Left lung (tissue), 10 donors: ENCODE measurements around the gene MAP4K3. TPM values are rescaled to one million over a fixed set of nuclear protein-coding genes. Genes with fewer than 3 reads are reported as not detected.

ENCODE experiments used
- ATAC-seq: fragments of 200-7000 bp; cut with Tn5 transposase; one replicate; pipeline ENCODE4 v1.9.1; 2020; ENCODE audit warnings: moderate library complexity
- DNase-seq, 4 donors: peaks; one replicate each; pipeline ENCODE4 v3.0.0-alpha.2; 2013 to 2020
- H3K27ac ChIP-seq, 2 donors: fragments of 200-600 bp; sonication (generic) in 1 of 2; one replicate each; pipeline versions ENCODE4 v1.5.0 to v1.8.0; 2020 to 2021
- H3K27me3 ChIP-seq, 2 donors: fragments of 200-600 bp; sonication (generic) in 1 of 2; one replicate each; pipeline versions ENCODE4 v1.5.0 to v1.8.0; 2020 to 2021
- H3K36me3 ChIP-seq, 2 donors: fragments of 200-600 bp; sonication (generic) in 1 of 2; one replicate each; pipeline versions ENCODE4 v1.5.0 to v1.8.0; 2020 to 2021
- H3K4me1 ChIP-seq, 2 donors: fragments of 200-600 bp; one replicate each; pipeline ENCODE4 v1.8.0; 2021
- H3K4me3 ChIP-seq, 2 donors: fragments of 200-600 bp; sonication (generic) in 1 of 2; one replicate each; pipeline versions ENCODE4 v1.5.0 to v1.8.0; 2020 to 2021; ENCODE audit warnings: mild to moderate bottlenecking in 1 of 2
- H3K9me3 ChIP-seq, 2 donors: fragments of 200-600 bp; sonication (generic) in 1 of 2; one replicate each; pipeline versions ENCODE4 v1.5.0 to v1.8.0; 2020 to 2021
- intact Hi-C, 2 donors: fragments of 100-400 bp; cut with DNase I; formaldehyde crosslinking; loops; one replicate each; pipeline versions ENCODE4 v1.11.2 to v1.14.2; 2022
- polyA plus RNA-seq, 6 donors: library from polyadenylated mRNA; unstranded; fragments of 120-200 nt; gene quantifications; one replicate each; pipeline ENCODE4 v1.2.1, GENCODE V29; 2013; ENCODE audit not compliant: insufficient read length in 6 of 6
- total RNA-seq, 2 donors: library from RNA; stranded (reverse); fragmentation: NEBNext Ultra II Directional; extraction: Animal tissue kit (Norgen Biotek cat#: 25700); gene quantifications; one replicate each; pipeline ENCODE4 v1.2.1, GENCODE V29; 2021
- TF ChIP-seq, protein P1 (sequence below), 2 donors: fragments of 200-600 bp; sonication (generic) in 1 of 2; IDR thresholded peaks; one replicate each; pipeline versions ENCODE4 v1.5.0 to v1.8.0; 2021; ENCODE audit warnings: antibody characterized with exemption in 2 of 2
- donor health status: DM: no; HTN: yes; CAD: no.
- donor health status: DM: no; HTN: no; CAD: no.

The MAP4K3 gene
- total and polyA plus RNA-seq, 8 donors = 26.0 to 74.5 (median 61.4) TPM

DNA sequence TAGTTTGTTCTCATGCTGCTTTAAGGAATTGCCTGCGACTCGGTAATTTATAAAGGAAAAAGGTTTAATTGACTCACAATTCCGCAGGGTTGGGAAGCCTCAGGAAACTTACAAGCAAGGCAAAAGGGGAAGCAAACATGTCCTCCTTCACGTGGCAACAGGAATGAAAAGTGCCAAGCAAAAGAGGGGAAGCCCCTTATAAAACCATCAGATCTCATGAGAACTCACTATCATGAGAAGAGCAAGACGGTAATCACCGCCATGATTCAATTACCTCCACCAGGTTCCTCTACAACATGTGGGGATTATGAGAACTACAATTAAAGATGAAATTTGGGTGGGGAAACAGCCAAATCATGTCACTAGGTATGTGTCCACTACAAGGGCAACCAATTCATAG, 53.9 kb downstream of the MAP4K3 start:
- no peaks in the 10 kb centered on the region for H3K36me3 ChIP-seq
- intact Hi-C loops = no loop called here
- no peaks in the 10 kb centered on the region for H3K27me3 ChIP-seq
- no peak overlapping the region for H3K27ac ChIP-seq
- no peak for ATAC-seq
- H3K9me3 ChIP-seq = no peaks in the 10 kb centered on the region
- no peak overlapping the region for H3K4me3 ChIP-seq
- TF ChIP-seq, protein P1, sequence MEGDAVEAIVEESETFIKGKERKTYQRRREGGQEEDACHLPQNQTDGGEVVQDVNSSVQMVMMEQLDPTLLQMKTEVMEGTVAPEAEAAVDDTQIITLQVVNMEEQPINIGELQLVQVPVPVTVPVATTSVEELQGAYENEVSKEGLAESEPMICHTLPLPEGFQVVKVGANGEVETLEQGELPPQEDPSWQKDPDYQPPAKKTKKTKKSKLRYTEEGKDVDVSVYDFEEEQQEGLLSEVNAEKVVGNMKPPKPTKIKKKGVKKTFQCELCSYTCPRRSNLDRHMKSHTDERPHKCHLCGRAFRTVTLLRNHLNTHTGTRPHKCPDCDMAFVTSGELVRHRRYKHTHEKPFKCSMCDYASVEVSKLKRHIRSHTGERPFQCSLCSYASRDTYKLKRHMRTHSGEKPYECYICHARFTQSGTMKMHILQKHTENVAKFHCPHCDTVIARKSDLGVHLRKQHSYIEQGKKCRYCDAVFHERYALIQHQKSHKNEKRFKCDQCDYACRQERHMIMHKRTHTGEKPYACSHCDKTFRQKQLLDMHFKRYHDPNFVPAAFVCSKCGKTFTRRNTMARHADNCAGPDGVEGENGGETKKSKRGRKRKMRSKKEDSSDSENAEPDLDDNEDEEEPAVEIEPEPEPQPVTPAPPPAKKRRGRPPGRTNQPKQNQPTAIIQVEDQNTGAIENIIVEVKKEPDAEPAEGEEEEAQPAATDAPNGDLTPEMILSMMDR (IDR thresholded peaks at IDR 0.05) = no peak
- DNase-seq = no peak
- H3K4me1 ChIP-seq = peaks cover 9 to 27% of the 10 kb centered on the region in 2 donors

DNA sequence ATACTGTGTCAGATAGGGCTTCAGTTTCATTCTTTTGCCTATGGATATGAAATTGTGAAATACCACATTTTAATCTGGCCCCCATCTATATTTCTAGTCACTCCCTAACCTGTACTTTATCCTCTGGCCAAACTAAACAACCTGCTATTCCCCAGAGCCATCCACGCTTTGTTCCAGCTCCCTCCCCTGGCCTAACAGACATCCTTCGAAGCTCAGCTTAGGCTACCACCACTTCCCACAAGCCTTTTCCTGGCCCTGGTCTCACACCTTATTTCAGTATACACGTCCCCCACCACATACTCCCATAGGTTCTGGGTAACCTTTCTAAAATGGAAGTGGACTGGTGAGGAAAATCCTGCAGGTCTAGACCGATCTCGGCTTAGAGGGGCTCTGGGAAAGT, 55.4 kb downstream of the MAP4K3 start:
- Histone ChIP-seq H3K4me3 (no peak overlapping the region), H3K4me1 (peaks cover 9 to 32% of the 10 kb centered on the region in 2 donors), H3K36me3 (no peaks in the 10 kb centered on the region), H3K27me3 (no peaks in the 10 kb centered on the region), H3K27ac (no peak overlapping the region), H3K9me3 (no peaks in the 10 kb centered on the region)
- ATAC-seq = no peak
- intact Hi-C loops = no loop called here
- TF ChIP-seq, protein P1 (IDR thresholded peaks at IDR 0.05) = no peak
- DNase-seq = no peak

DNA sequence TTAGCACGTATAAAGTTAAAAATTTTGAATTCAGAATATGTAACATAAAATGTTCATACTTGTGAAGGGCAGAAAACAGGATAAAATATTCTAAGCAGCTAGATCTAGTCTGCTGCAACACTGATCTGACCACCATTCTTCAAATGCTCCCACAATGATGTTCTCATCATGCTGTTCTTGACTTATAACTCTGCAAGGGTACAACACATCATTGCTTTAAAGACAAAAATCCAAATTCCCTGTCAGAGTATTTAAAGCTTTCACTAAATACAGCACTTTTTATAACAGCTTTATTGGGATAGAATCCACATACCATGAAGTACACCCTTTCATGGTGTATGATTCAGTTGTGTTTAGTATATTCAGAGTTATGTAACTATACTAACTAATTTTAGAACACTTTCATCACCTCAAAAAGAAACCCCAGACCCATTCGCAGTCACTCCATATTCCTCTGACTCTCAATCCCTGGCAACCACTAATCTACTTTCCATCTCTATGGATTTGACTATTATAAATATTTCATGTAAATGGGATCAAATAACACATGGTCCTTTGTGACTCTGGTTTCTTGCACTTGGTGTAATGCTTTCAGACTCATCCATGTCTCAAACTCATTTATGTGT, 56.4 kb downstream of the MAP4K3 start:
- Histone ChIP-seq H3K27ac (peak overlapping the region; percentile 13 to 35), H3K4me1 (peaks cover 9 to 32% of the 10 kb centered on the region in 2 donors), H3K27me3 (no peaks in the 10 kb centered on the region), H3K9me3 (no peaks in the 10 kb centered on the region), H3K36me3 (no peaks in the 10 kb centered on the region), H3K4me3 (no peak overlapping the region)
- intact Hi-C loops = no loop called here
- DNase-seq (no peak), ATAC-seq (peak; percentile 36)
- TF ChIP-seq, protein P1 (IDR thresholded peaks at IDR 0.05) = no peak

DNA sequence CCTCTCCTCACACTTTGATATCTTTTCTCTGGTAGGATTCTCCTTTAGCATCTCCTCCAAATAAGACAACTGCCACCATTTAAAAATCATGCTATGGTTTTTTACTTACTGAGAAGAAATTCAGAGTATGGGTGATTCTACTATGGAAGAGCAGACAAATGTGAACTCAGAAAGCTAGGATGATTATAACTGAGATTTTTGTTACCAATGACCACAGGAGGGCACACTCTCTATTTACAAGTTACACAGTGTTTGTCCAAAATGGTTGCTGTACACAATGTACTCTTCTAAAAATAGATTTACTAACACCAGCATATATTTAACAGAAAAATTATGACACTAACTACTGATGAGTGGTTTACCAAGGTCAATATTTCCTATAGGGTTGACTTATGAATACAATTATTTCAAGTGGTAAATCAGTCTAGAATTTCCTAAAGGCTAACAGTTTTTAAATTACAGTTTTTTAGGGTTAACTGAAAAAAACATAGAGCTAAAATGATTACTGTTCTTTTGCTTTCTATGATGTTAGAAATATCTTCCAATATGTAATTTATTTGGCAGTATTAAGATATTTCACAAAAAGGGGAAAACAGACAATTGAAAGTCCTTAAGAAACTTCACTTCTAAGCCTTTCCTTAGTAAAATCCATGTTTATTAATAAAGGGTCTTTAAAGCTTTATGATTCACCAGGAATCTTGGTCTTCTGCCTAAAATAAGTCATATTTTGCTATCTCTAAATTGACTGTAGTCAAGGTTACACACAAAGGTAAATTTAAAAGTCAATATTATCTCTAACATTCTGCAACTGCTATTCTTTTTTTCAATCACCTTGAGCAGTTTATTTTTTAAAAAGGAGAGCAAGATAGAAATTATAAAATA, 57.2 kb downstream of the MAP4K3 start:
- H3K4me1 ChIP-seq = peaks cover 9 to 32% of the 10 kb centered on the region in 2 donors
- H3K9me3 ChIP-seq = peaks cover 0 to 2% of the 10 kb centered on the region in 2 donors
- H3K27me3 ChIP-seq = no peaks in the 10 kb centered on the region
- H3K4me3 ChIP-seq = no peak overlapping the region
- H3K27ac ChIP-seq = peak overlapping the region; percentile 13 to 28
- TF ChIP-seq, protein P1 (IDR thresholded peaks at IDR 0.05) = peak; percentile 33 to 36
- DNase-seq (peak in 2 of 4 donors; percentile 50 to 71), ATAC-seq (peak; percentile 91)
- intact Hi-C loops = no loop called here
- no peaks in the 10 kb centered on the region for H3K36me3 ChIP-seq

DNA sequence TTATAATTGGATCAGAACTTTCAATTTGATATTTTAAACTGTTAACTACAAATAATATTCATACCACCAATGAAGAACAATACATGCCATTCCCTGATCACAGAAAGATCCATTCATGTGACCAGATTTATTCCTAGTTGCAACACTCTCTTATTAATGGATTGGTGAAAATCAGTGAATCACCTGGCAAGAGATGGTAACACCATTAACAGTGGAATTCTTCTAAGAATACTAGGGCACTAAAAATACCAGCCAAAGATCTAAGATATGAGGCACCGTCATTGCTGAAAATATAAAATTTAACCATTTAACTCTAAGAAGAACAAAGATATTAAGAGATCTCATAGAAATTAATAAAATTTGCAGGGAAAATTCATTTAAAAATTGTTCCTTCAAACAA, 58.1 kb downstream of the MAP4K3 start:
- H3K4me3 ChIP-seq = no peak overlapping the region
- peaks cover 0 to 2% of the 10 kb centered on the region in 2 donors for H3K9me3 ChIP-seq
- TF ChIP-seq, protein P1 (IDR thresholded peaks at IDR 0.05) = no peak
- ATAC-seq = no peak
- H3K27ac ChIP-seq = no peak overlapping the region
- intact Hi-C loops = no loop called here
- H3K27me3 ChIP-seq = no peaks in the 10 kb centered on the region
- H3K36me3 ChIP-seq = no peaks in the 10 kb centered on the region
- DNase-seq = no peak
- H3K4me1 ChIP-seq = peaks cover 9 to 32% of the 10 kb centered on the region in 2 donors
